Hepatocyte (in vitro differentiated cells): Measurements from ENCODE around the gene RAPGEF6.

Experiments
- EZH2 ChIP-seq: fragments of 200-600 bp; sonication (generic); IDR thresholded peaks from 2 replicates; pipeline ENCODE4 v1.6.1; 2016; ENCODE audit warnings: antibody characterized with exemption, mild to moderate bottlenecking, borderline replicate concordance
- TF ChIP-seq, protein P1 (sequence below): fragments of 200-600 bp; sonication (generic); IDR thresholded peaks from 2 replicates; pipeline ENCODE4 v1.5.1; 2016; ENCODE audit warnings: antibody characterized with exemption, mild to moderate bottlenecking; ENCODE audit not compliant: poor library complexity

DNA sequence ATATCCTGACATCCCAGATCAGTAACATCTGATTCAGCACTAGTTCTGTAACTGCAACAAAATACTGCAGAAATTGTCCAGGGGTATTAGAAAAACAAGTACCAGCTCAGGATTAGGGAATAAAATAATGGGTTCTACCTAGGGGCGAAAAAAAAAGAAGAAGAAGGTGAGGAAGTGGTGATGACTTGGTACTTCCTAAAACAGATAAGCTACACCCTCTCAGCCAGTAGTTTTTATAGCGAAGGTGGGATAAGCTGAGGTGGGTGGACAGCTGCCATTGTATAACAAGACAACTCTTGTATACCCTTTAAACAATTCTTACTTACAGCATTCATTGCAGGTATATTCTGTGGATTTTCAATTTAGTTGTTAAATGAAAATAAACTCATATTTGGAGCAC lies 19.1 kb downstream of the RAPGEF6 start:
- TF ChIP-seq, protein P1, sequence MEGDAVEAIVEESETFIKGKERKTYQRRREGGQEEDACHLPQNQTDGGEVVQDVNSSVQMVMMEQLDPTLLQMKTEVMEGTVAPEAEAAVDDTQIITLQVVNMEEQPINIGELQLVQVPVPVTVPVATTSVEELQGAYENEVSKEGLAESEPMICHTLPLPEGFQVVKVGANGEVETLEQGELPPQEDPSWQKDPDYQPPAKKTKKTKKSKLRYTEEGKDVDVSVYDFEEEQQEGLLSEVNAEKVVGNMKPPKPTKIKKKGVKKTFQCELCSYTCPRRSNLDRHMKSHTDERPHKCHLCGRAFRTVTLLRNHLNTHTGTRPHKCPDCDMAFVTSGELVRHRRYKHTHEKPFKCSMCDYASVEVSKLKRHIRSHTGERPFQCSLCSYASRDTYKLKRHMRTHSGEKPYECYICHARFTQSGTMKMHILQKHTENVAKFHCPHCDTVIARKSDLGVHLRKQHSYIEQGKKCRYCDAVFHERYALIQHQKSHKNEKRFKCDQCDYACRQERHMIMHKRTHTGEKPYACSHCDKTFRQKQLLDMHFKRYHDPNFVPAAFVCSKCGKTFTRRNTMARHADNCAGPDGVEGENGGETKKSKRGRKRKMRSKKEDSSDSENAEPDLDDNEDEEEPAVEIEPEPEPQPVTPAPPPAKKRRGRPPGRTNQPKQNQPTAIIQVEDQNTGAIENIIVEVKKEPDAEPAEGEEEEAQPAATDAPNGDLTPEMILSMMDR, result no peak
- no peak for TF ChIP-seq EZH2
